ENCODE data around the gene ADGRE1.

Gene ADGRE1

DNA sequence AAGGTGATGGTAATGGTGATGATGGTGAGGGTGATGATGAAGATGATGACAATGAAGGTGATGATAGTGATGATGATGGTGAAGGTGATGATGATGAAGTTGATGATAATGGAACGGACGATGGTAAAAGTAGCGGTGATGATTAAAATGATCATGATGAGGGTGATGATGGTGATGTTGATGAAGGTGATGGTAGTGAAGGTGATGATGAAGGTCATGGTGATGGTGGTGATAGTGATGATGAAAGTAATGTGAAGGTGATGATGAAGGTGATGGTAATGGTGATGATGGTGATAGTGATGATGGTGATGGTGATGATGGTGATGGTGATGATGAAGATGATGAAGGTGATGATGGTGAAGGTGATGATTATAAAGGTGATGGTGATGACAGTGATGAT, 67.7 kb downstream of the ADGRE1 start:
- TF ChIP-seq, protein P1, sequence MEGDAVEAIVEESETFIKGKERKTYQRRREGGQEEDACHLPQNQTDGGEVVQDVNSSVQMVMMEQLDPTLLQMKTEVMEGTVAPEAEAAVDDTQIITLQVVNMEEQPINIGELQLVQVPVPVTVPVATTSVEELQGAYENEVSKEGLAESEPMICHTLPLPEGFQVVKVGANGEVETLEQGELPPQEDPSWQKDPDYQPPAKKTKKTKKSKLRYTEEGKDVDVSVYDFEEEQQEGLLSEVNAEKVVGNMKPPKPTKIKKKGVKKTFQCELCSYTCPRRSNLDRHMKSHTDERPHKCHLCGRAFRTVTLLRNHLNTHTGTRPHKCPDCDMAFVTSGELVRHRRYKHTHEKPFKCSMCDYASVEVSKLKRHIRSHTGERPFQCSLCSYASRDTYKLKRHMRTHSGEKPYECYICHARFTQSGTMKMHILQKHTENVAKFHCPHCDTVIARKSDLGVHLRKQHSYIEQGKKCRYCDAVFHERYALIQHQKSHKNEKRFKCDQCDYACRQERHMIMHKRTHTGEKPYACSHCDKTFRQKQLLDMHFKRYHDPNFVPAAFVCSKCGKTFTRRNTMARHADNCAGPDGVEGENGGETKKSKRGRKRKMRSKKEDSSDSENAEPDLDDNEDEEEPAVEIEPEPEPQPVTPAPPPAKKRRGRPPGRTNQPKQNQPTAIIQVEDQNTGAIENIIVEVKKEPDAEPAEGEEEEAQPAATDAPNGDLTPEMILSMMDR (IDR thresholded peaks at IDR 0.05; ENCODE audit: low read depth, low read length), result no peak
- H3K4me3 ChIP-seq (ENCODE audit: low read depth, low read length), result no peak overlapping the region

DNA sequence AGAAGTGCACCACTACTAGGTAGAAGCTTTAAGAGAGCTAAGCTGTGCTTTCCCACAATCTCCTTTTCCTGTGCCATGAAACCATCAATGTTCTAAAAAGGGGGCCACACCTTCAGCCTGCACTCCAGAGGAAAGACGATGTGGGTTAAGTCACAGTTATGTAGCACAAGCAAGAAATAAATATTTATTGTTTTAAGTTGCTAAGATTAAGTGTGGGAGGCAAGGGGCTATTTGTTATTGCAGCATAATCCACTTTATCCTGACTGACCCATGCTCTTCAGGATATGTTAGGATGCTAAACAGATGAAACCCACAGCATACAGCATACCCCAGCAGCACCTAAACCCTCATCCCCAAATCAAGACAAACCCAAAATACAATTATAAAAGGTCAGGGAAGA, 69.2 kb downstream of the ADGRE1 start:
- TF ChIP-seq, protein P1 (IDR thresholded peaks at IDR 0.05; ENCODE audit: low read depth, low read length), result no peak
- no peak overlapping the region for H3K4me3 ChIP-seq (ENCODE audit: low read depth, low read length)

DNA sequence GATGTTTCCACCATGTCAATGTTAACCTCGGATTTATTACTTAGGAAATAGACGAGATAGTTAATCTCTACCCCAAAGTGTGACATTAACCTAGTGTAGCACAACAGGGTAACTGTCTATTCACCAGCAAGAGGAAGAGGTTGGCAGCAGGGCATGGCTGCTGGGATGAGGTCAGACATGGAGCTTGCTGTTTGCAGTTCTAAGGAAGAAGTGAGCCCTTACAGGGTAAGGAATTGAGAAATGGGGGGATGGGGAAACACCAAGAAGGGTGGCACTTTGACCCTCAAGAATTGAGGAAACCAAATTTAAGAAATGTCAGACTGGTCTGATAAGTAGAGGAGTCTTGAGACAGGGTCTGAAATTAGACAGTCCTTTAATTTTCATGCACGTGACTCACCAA, 71.4 kb downstream of the ADGRE1 start:
- TF ChIP-seq, protein P1 (IDR thresholded peaks at IDR 0.05; ENCODE audit: low read depth, low read length), result no peak
- no peak overlapping the region for H3K4me3 ChIP-seq (ENCODE audit: low read depth, low read length)

DNA sequence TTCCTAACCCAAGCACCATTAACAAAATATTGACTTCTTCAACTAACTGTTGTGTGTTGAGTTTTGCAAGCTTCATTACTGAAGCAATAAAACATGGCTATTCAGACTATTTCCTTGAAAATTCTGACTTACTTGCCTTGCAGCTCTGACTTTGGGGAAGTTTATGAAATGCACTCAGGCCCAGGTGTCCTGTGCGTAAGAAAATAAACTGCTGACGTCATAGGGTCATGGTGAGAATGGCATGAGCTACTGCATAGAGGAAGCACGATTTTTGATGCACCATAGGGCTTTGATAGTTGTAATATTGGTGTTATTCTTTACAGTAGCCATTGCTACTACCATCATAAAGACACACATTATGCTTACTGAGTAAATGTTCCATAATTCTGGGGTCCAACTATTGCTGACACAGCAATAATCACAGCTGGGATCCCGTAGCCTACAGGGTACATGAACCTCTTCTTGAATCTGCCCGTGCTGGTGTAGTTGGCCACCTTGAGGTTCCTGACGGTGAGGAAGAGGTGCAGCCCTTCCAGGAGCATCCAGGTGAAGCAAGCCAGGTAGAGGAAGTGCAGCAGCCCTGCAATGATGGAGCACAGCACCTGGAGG, 76.0 kb downstream of the ADGRE1 start:
- H3K4me3 ChIP-seq (ENCODE audit: low read depth, low read length), result no peak overlapping the region
- TF ChIP-seq, protein P1 (IDR thresholded peaks at IDR 0.05; ENCODE audit: low read depth, low read length), result no peak

DNA sequence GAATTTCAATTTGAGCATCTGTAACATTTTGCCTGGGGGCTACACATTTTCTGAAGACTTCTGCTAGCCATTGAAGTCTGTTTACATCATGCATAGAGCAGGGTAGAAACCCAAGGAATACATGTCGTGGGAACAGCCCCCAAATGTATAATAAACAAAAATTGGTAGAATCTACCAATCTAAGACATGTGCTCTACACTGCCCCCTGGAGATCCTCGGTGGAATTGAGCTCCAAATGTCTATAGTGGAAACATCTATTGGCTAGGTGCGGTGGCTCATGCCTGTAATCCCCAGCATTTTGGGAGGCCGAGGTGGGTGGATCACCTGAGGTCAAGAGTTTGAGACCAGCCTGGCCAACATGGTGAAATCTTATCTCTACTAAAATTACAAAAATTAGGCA, 76.6 kb downstream of the ADGRE1 start:
- TF ChIP-seq, protein P1 (IDR thresholded peaks at IDR 0.05; ENCODE audit: low read depth, low read length), result no peak
- H3K4me3 ChIP-seq (ENCODE audit: low read depth, low read length), result no peak overlapping the region

DNA sequence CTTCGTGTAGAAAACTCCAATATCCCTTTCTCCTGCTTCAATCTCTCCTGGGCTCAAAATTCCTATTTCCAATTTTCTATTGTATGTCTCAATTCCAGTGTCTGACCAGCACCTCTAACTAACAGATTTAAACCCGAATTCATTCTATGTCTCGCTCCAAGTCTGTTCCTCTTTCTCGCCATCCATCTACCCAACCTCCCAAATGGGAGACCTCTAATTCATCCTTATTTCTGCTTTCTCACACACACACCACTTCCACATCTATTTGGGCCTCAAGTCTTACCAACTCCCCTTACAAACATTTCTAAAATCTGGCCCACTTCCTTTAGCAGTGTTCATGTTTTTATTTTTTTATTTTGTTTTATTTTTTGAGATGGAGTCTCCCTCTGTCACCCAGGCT, 80.6 kb downstream of the ADGRE1 start:
- TF ChIP-seq, protein P1 (IDR thresholded peaks at IDR 0.05; ENCODE audit: low read depth, low read length), result no peak
- H3K4me3 ChIP-seq (ENCODE audit: low read depth, low read length), result no peak overlapping the region

DNA sequence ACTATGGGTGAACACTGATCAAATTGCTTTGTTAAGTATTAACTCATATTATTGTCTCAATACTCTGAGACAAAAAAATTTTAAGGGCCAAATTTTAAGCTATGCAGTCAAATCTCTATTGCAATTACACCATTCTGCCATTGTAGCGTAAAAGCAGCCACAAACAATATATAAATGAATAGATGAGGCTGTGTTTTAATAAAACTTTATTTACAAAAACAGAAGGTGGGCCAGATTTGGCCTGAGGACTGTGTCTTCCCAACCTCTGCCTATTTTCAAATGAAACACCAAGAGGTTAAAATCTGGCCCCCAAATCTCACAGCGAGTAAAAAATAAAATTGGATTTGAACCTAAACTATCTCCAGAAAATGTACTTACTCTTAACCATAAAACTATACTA, 82.1 kb downstream of the ADGRE1 start:
- H3K4me3 ChIP-seq (ENCODE audit: low read depth, low read length), result no peak overlapping the region
- TF ChIP-seq, protein P1 (IDR thresholded peaks at IDR 0.05; ENCODE audit: low read depth, low read length), result no peak
